GM23338 (cell line): ENCODE measurements around the gene KCNE5. TPM values are rescaled to one million over a fixed set of nuclear protein-coding genes. Genes with fewer than 3 reads are reported as not detected.

Experiments used
- CREB1 ChIP-seq: fragments of 250-450 bp; sonication (Bioruptor Pico); IDR thresholded peaks from 2 replicates; pipeline ENCODE4 v1.5.0; 2020; ENCODE audit warnings: low read depth, mild to moderate bottlenecking, moderate library complexity
- CTCF ChIP-seq, 2 experiments: fragments of 200-600 bp in 1 of 2; sonication (generic) in 1 of 2; conservative IDR thresholded peaks; 2 replicates each; pipeline versions ENCODE4 v1.5.1 to v1.6.1; 2016 to 2017; ENCODE audit warnings: antibody characterized with exemption in 2 of 2, low read depth in 2 of 2, mild to moderate bottlenecking in 2 of 2, moderate library complexity in 1 of 2
- ETS1 ChIP-seq: IDR thresholded peaks from 2 replicates; pipeline ENCODE4 v1.6.1; 2016; ENCODE audit warnings: antibody characterized with exemption
- EZH2 ChIP-seq: fragments of 200-600 bp; sonication (generic); IDR thresholded peaks from one replicate; pipeline ENCODE4 v1.8.0; 2017; ENCODE audit warnings: antibody characterized with exemption, mild to moderate bottlenecking, low read depth; ENCODE audit not compliant: unreplicated experiment
- JUNB ChIP-seq: IDR thresholded peaks from one replicate; pipeline ENCODE4 v1.6.1; 2016; ENCODE audit warnings: antibody characterized with exemption; ENCODE audit not compliant: unreplicated experiment
- NANOG ChIP-seq: IDR thresholded peaks from 2 replicates; pipeline ENCODE4 v1.6.1; 2016; ENCODE audit warnings: antibody characterized with exemption, borderline replicate concordance
- POLR2AphosphoS5 ChIP-seq: IDR thresholded peaks from 2 replicates; pipeline ENCODE4 v1.6.1; 2016; ENCODE audit warnings: antibody characterized with exemption, low read depth
- STAT1 ChIP-seq: IDR thresholded peaks from one replicate; pipeline ENCODE4 v1.6.1; 2016; ENCODE audit warnings: antibody characterized with exemption; ENCODE audit not compliant: unreplicated experiment
- ZNF114 ChIP-seq: fragments of 250-450 bp; sonication (Bioruptor Pico); IDR thresholded peaks from 2 replicates; pipeline ENCODE4 v1.5.0; 2020; ENCODE audit warnings: mild to moderate bottlenecking, moderate library complexity
- ZNF331 ChIP-seq: fragments of 250-450 bp; sonication (Bioruptor Pico); IDR thresholded peaks from 2 replicates; pipeline ENCODE4 v1.5.0; 2020; ENCODE audit warnings: low read depth, mild to moderate bottlenecking, moderate library complexity
- ZNF462 ChIP-seq: fragments of 250-450 bp; sonication (Bioruptor Pico); IDR thresholded peaks from 2 replicates; pipeline ENCODE4 v1.5.0; 2020; ENCODE audit warnings: mild to moderate bottlenecking, moderate library complexity
- polyA plus RNA-seq: library from polyadenylated mRNA; unstranded; fragments of >200 nt; fragmentation: Nextera tagmentation; extraction: Ambion mirVana; gene quantifications from 2 replicates; pipeline ENCODE4 v1.2.1, GENCODE V29; 2016
- total RNA-seq: library from RNA; depleted of rRNA; stranded (reverse); fragments of >200 nt; shearing (Covaris generic); gene quantifications from 2 replicates; pipeline ENCODE4 v1.2.3, GENCODE V29; 2014
- TF ChIP-seq, protein P1 (sequence below): IDR thresholded peaks from one replicate; pipeline ENCODE4 v1.6.1; 2018; ENCODE audit warnings: antibody characterized with exemption; ENCODE audit not compliant: unreplicated experiment

The KCNE5 gene
- total and polyA plus RNA-seq, 2 experiments from 2014 or later: 4.1 to 5.1 TPM

GRCh38 chrX:109596015-109596414, 29.0 kb downstream of the KCNE5 start (continued):
- TF ChIP-seq ZNF462 (CRISPR knock-in tag) (no peak), CTCF (conservative IDR thresholded peaks at IDR 0.05; ENCODE audit: low read depth in 2 of 2) (no peak), ETS1 (no peak), POLR2AphosphoS5 (no peak), CREB1 (CRISPR knock-in tag) (no peak), JUNB (no peak), ZNF114 (CRISPR knock-in tag) (no peak), STAT1 (no peak), NANOG (no peak), EZH2 (no peak), ZNF331 (CRISPR knock-in tag) (no peak)
- TF ChIP-seq, protein P1, sequence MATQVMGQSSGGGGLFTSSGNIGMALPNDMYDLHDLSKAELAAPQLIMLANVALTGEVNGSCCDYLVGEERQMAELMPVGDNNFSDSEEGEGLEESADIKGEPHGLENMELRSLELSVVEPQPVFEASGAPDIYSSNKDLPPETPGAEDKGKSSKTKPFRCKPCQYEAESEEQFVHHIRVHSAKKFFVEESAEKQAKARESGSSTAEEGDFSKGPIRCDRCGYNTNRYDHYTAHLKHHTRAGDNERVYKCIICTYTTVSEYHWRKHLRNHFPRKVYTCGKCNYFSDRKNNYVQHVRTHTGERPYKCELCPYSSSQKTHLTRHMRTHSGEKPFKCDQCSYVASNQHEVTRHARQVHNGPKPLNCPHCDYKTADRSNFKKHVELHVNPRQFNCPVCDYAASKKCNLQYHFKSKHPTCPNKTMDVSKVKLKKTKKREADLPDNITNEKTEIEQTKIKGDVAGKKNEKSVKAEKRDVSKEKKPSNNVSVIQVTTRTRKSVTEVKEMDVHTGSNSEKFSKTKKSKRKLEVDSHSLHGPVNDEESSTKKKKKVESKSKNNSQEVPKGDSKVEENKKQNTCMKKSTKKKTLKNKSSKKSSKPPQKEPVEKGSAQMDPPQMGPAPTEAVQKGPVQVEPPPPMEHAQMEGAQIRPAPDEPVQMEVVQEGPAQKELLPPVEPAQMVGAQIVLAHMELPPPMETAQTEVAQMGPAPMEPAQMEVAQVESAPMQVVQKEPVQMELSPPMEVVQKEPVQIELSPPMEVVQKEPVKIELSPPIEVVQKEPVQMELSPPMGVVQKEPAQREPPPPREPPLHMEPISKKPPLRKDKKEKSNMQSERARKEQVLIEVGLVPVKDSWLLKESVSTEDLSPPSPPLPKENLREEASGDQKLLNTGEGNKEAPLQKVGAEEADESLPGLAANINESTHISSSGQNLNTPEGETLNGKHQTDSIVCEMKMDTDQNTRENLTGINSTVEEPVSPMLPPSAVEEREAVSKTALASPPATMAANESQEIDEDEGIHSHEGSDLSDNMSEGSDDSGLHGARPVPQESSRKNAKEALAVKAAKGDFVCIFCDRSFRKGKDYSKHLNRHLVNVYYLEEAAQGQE: no peak
